HL-60/S4 treated with phorbol 12-myristate 13-acetate at 8.2 ng/mL for 4 days and 3 days (cell line): ENCODE data around the gene SMARCAL1.

Experiments
- in situ Hi-C: fragments of 300-500 bp; cut with MboI; formaldehyde crosslinking; loops from 2 replicates; pipeline ENCODE4 v1.15.0; 2022; ENCODE audit warnings: low sequenced_read_pairs

Gene SMARCAL1

GRCh38 chr2:216469661-216470060 is 57.4 kb downstream of the SMARCAL1 start:
- in situ Hi-C loops = no loop called here

DNA sequence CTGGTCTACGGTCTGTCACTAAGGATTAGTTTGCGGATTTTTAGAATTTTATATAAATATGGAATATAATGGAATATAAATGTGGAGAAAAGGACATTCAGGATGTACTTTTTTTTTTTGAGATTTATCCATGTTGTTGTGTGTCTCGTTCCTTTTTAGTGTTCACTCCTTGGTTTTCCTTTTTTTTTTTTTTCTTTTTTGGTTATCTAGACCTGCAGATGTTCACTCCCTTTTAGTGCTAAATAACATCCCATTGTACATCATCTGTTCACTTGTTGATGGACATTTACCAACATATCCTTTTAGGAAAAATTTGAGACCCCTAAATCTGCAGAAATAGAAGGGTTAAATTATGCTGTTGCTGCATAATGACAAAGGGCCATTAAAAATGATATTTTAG is 60.9 kb downstream of the SMARCAL1 start:
- in situ Hi-C loops = no loop called here

DNA sequence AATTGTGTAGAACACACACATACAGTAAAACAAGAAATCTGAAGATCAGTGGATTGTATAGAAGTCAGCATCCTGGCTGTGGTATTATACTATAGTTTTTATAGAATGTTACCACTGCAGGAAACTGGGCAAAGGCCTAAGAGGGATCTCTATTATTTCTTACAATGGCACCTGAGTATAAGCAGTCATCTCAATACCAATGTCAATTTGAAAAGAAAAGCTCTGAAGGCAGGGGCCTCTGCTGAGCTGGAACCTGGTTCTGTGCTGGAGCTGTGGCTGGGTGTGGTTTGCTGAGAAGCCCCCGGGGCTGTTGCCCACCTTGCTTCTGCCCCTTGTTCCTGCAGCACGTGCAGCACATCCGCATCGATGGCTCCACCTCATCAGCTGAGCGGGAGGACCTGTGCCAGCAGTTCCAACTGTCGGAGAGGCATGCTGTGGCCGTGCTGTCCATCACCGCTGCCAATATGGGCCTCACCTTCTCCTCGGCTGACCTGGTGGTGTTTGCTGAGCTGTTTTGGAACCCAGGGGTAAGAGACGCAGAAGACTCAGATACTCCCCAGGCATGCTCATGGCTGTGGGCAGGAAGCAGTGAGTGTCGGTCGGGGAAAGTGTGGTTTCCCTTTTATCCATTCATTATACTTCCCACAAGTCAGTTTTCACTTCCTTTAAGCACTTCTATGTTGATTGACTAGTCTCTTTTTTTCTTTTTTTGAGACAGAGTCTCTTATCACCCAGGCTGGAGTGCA is 62.8 kb downstream of the SMARCAL1 start:
- in situ Hi-C loops = no loop called here

DNA sequence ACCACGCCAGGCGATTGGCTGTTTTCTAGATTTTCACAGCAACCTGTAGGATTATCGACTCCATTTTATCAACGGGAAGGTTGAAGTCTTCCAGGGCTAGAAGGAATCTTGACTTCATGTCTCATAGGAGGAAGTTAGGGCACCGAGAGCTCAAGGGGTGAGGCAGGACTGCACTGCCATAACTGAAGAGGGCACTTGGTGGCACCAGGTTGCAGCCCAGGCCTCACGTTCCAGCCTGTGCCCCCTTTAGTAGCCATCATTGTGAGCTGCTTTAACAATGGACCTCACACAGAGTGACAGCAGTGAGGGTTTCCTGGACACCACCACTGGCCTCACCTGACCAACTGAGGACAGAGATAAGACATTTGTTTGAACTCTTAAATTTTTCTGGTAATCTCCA is 63.5 kb downstream of the SMARCAL1 start:
- in situ Hi-C loops = no loop called here

DNA sequence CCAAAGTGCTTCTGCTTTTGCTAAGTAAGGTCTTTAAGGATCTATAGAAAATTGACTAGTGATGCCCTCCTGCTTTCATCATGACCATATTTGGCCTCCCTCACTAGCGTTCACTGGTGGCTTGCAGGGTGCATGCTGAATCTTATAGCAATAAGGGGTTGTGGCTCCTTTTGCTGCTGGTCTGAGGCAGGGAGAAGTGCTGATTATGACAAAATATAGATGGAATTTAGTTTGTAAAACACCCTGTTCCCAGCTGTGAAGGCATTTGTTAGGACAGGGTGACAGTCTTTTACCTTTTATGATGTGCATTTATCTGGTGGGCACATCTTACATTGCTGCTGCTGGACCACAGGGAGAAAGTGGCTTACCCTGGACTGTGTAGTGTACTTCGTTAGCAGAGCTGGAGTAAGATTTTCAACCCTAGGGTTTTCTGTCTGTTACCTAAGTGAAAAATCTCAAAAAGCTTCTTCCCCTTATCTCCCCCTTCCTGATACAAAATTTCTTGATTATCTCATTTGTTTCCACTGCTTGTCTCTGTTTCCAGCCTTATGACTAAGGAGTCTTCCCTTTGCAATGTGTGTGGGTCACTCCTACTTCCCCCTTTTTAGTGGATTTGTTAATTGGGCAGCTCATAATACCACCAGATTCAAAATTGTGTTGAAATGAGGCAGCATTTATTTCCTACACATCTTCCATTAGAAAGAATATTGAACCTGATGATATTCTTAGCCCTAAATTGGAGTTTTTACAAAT is 65.2 kb downstream of the SMARCAL1 start:
- in situ Hi-C loops = no loop called here

- in situ Hi-C loops = no loop called here
Observed at GRCh38 chr2:216478151-216478550, 65.9 kb downstream of the SMARCAL1 start.

DNA sequence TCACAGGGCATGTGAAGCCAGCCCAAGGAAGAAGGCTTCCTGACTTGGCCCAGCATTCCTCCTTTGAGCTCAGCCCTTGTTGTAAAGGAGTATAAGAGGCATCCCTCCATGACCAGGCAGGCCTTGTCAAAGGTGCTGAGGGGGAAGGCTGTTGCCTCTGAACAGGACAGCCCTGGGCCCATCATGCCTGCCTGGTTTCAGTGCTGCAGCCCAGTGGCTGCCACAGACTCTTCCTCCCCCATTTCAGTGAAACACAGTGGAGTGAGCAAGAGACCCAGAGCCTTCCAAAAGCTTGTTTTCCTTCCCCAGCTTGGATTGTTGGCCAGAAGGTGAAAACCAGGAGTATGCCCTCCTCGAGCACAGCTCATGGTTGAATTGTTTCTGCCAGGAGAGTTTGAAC is 66.5 kb downstream of the SMARCAL1 start:
- in situ Hi-C loops = no loop called here

DNA sequence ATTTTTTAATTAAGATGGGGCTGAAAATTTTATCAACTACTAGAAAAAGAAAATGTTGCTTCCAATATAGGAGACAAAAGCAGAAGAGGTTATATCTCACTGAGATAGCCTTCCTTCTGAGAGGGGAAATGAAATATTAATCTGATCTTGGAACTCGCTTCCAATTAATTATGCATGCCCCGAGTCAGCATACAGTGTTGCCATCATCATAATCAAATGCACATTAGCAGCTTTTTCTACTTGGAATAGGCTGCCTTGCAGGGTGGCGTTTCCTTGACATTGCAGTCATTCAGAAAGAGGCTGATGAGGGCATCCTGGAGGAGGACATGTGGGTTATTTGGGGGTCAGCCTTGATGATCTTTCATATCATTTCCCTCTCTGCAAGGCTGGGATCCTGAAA is 67.9 kb downstream of the SMARCAL1 start:
- in situ Hi-C loops = no loop called here

GRCh38 chr2:216482640-216483039 is 70.4 kb downstream of the SMARCAL1 start:
- in situ Hi-C loops = no loop called here

DNA sequence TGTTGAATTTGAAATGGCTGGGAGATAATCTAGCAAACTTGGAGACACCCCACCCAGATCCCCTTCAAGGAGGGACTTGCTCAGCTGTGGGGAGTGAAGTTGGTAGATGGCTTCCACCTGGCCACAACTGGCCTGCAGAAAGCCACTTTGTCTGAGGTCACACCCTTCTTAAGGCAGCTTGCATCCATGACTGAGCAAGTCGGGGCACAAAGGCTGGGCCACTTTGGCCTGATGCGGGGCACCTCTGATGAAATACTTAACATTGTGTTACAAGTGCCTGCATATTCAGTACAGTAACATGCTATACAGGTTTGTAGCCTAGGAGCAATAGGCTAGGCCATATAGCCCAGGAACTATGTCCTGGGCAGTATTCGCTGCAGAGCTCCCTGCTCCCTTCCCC is 73.0 kb downstream of the SMARCAL1 start:
- in situ Hi-C loops = no loop called here

DNA sequence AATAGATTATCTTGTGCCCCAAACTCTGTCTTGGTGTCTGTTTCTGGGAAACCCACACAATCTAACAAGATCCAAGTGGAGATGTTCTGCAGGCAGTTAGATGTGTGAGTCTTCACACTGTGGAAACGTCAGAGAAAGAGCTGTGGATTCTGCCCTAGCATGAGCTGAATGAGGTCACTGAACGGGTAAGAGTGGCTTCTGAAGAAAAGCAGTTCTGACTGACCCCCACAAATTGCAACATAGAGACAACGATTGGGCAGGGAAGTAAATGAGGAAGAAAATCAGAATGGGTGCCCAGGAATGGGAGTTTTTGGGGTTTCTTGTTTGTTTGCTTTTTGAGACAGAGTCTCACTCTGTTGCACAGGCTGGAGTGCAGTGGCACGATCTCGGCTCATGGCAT is 73.5 kb downstream of the SMARCAL1 start:
- in situ Hi-C loops = no loop called here

DNA sequence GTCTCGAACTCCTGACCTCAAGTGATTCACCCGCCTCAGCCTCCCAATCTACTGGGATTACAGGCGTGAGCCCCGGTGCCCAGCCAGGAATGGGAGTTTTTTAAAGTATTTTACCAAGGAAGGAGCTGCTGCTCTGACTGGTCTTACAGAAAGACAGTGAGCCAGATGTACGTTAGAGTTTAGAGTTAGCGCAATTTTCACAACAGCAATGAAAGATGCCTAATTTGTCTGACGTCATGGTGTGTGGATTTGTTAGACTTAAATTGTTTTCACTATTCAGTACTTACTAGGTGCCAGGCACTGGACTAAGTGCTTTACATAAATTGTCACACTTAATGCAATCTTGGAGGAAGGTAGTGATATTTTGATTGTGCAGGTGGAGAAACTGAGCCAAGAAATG is 74.0 kb downstream of the SMARCAL1 start:
- in situ Hi-C loops = no loop called here

GRCh38 chr2:216486708-216487107 is 74.4 kb downstream of the SMARCAL1 start:
- in situ Hi-C loops = no loop called here

- in situ Hi-C loops = no loop called here
Observed at GRCh38 chr2:216490061-216490460, 77.8 kb downstream of the SMARCAL1 start.

DNA sequence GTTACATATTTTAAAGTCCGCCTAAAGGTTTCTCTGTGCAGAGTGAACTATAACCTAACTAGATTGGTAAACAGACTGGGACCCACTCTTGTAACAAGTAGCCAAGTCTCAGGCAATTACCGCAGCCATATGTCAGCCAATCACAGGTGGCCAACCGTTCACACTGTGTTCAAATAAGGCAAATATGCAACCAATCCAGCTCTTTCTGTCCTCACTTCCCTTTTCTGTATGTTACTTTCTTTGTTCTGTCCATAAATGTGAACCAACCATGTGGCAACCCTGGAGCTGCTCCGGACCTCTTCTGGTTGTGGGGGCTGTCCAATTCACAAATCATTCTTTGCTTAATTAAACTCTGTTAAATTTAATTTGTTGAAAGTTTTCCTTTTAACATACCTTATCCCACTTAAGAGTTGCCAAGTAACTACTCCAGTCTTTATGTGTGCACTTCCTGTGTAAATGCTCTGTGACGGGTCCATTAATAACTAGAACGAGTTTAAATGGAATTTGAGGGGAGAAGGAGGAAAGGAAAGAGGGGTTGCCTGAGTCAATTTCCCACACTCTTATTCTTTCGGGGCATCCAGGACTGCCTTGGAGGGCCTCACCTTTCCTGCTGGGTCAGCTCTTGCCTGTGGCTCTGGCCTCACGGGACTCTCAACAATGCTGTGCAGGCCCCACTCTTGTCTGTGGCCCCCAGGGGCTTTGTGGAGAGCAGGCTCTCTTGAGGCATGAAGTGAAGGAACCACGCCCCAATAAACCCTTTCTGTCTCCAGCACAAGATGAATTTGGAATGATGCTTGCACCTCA is 79.7 kb downstream of the SMARCAL1 start:
- in situ Hi-C loops = no loop called here

DNA sequence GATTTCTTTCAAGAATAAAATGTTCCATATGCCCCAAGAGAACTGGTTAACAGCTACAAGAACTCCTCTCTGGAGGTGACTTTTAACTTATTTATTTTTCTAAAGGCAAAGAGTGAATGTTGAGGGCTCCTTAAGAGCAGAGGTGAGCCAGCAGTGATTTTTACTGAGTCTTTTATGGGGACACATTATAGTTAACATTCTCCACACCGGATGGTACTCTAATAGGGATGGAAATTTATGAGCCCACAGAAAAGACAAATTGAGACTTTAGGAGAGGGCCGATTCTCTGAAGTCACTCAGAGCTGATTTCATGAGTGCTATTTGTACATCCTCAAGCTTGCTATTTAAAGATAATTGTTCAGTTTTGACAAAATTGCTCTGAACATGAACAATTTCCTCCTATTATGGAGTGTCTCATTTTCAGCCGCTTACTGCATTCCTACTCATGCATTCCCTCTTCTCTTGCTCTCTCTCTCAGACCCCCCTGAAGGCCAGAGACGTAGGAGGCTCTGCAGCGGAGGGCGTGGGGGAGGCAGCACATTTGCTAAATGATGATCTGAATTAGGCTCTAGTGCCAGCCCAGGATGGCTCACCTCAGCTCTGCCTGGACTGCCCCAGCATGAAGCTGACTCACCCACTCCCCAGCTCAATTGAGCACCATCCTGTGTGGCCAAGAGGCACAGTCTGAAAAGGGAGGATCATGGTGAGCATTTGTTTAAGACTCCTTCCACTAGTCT is 80.5 kb downstream of the SMARCAL1 start:
- in situ Hi-C loops = no loop called here

- in situ Hi-C loops = no loop called here
Observed at GRCh38 chr2:216493334-216493685, 81.0 kb downstream of the SMARCAL1 start.

- in situ Hi-C loops = no loop called here
Observed at GRCh38 chr2:216495656-216496055, 83.4 kb downstream of the SMARCAL1 start.

DNA sequence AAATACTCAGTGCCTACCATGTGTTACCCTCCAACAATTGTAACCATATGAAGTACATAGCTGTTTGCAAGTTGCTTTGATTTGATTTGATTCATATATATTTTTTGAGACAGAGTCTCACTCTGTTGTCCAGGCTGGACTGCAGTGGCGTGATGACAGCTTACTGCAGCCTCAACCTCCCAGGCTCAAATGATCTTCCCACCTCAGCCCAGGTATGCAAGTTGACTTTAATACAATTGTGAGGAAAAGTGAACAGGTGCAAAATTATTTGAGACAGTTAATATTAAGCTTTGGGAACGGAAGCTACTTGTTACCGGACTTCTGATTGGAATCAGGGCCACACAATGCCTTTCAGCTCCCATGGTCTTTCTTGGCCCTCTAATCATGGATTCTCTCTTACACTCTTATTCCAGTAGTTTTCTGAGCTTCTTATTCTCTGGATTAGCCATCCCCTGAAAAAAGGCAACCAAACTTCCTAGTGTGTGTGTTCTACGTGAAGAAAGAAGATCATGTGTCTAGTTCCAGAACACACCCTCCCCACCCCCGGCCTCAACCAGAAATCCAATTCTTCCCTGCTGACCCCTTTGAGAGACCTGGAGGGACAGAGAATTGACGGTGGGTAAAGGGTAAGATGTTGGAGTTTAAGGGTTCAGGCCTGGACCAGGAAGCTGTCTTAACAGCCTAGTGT is 85.2 kb downstream of the SMARCAL1 start:
- in situ Hi-C loops = no loop called here

DNA sequence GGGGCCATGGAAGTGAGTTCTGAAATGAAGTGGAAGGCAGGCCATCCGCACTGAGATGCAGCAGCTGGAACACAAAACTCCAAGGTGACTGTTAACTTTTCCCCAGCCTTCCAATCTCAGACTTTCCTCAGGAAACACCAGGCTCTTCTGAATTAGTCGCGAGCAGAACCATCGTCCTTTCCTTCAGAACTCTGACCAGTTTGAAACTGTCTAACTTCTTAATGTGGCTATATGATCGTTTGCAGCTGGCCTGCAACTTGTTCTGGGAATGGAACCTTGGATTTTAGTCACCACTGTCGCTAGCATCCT is 85.7 kb downstream of the SMARCAL1 start:
- in situ Hi-C loops = no loop called here
